Keratinocyte (primary cell): ENCODE results near the gene RBM47. TPM values are rescaled to one million over a fixed set of nuclear protein-coding genes. Genes with fewer than 3 reads are reported as not detected.
"Not testable (repeated sequence)": the region's sequence is repeated elsewhere in the genome, so short reads cannot be mapped to it uniquely, and the experiment has no call there.

Experiments
- DNase-seq: peaks from one replicate; pipeline ENCODE4 v3.0.0-alpha.2; 2011; ENCODE audit warnings: low read depth, missing footprints, low spot score
- FAIRE-seq: peaks from 2 replicates; lab custom pipeline; 2011; peaks lifted over from hg19 to GRCh38; lab: Jason Lieb, UNC
- H2AFZ ChIP-seq: 2 replicates; pipeline ENCODE4 v1.6.0; 2012; ENCODE audit warnings: low read length, control low read depth, inconsistent platforms; ENCODE audit not compliant: control insufficient read depth
- H3K27ac ChIP-seq: 2 replicates; pipeline ENCODE4 v1.5.1; 2011; ENCODE audit warnings: low read length; ENCODE audit not compliant: control insufficient read depth, insufficient read depth
- H3K27me3 ChIP-seq: 3 replicates; pipeline ENCODE4 v1.6.0; 2011; ENCODE audit warnings: low read length; ENCODE audit not compliant: control insufficient read depth, insufficient read depth; ENCODE audit errors: extremely low read depth
- H3K36me3 ChIP-seq, 2 experiments: 2 replicates in 1 of 2; 3 replicates in 1 of 2; pipeline ENCODE4 v1.5.1; 2011; ENCODE audit warnings: low read length in 2 of 2, mild to moderate bottlenecking in 1 of 2; ENCODE audit not compliant: control insufficient read depth in 2 of 2, insufficient read depth in 2 of 2; ENCODE audit errors: extremely low read depth in 1 of 2
- H3K4me1 ChIP-seq: 3 replicates; pipeline ENCODE4 v1.5.1; 2011; ENCODE audit warnings: low read length; ENCODE audit not compliant: control insufficient read depth, insufficient read depth; ENCODE audit errors: extremely low read depth
- H3K4me2 ChIP-seq: 3 replicates; pipeline ENCODE4 v1.6.0; 2011; ENCODE audit warnings: low read depth, low read length; ENCODE audit not compliant: control insufficient read depth, insufficient read depth; ENCODE audit errors: extremely low read depth
- H3K4me3 ChIP-seq, 3 experiments: fragments of 200-600 bp in 1 of 3; sonication (generic) in 1 of 3; 2 replicates in 2 of 3; 3 replicates in 1 of 3; pipeline ENCODE4 v1.5.1; 2011 to 2016; ENCODE audit warnings: low read length in 3 of 3, mild to moderate bottlenecking in 3 of 3, control low read depth in 2 of 3, inconsistent platforms in 1 of 3, low read depth in 1 of 3, mixed read lengths in 1 of 3, mixed run types in 1 of 3, moderate library complexity in 1 of 3; ENCODE audit not compliant: control insufficient read depth in 2 of 3, insufficient read depth in 2 of 3; ENCODE audit errors: extremely low read depth in 1 of 3
- H3K79me2 ChIP-seq: 2 replicates; pipeline ENCODE4 v1.6.0; 2012; ENCODE audit warnings: low read length; ENCODE audit not compliant: control insufficient read depth, insufficient read depth
- H3K9ac ChIP-seq: 3 replicates; pipeline ENCODE4 v1.6.0; 2011; ENCODE audit warnings: low read length; ENCODE audit not compliant: control insufficient read depth, insufficient read depth; ENCODE audit errors: extremely low read depth
- H3K9me1 ChIP-seq: 3 replicates; pipeline ENCODE4 v1.6.0; 2011; ENCODE audit warnings: low read length; ENCODE audit not compliant: control insufficient read depth, insufficient read depth; ENCODE audit errors: extremely low read depth
- H3K9me3 ChIP-seq: 2 replicates; pipeline ENCODE4 v1.5.1; 2012; ENCODE audit warnings: low read depth, low read length; ENCODE audit not compliant: control insufficient read depth
- H4K20me1 ChIP-seq: 3 replicates; pipeline ENCODE4 v1.6.0; 2011; ENCODE audit warnings: low read length; ENCODE audit not compliant: control insufficient read depth, insufficient read depth; ENCODE audit errors: extremely low read depth
- CTCF ChIP-seq, 3 experiments: IDR thresholded peaks in 1 of 3; conservative IDR thresholded peaks in 1 of 3; optimal IDR thresholded peaks in 1 of 3; 2 replicates in 2 of 3; 3 replicates in 1 of 3; pipeline versions ENCODE3 to v1.5.1; 2011; ENCODE audit warnings: low read length in 3 of 3, mild to moderate bottlenecking in 3 of 3, moderate library complexity in 2 of 3, control low read depth in 1 of 3, inconsistent platforms in 1 of 3; ENCODE audit not compliant: insufficient read depth in 2 of 3; ENCODE audit errors: extremely low read depth in 1 of 3
- EZH2 ChIP-seq: IDR thresholded peaks from one replicate; pipeline ENCODE4 v1.6.1; 2012; ENCODE audit warnings: inconsistent platforms, mild to moderate bottlenecking, low read length, moderate library complexity
- dilution Hi-C: fragments of 300-500 bp; cut with MboI; formaldehyde crosslinking; loops from one replicate; pipeline ENCODE4 v1.7.0; 2020; ENCODE audit warnings: low sequenced_read_pairs; ENCODE audit not compliant: extremely low pct_ligation_motif_present
- polyA plus RNA-seq, 5 experiments: library from polyadenylated mRNA; depleted of rRNA in 3 of 5; stranded (reverse) in 3 of 5; stranded (forward) in 1 of 5; unstranded in 1 of 5; fragments of >200 nt; gene quantifications; 1 replicate in 1 of 5; 2 replicates in 3 of 5; 3 replicates in 1 of 5; pipeline versions ENCODE4 v1.2.1 to v1.2.3, GENCODE V29; 2011 to 2012; ENCODE audit warnings: missing spikeins in 2 of 5, low read depth in 1 of 5, low replicate concordance in 1 of 5

The RBM47 gene
- polyA plus RNA-seq, 1 donor (not counting 4 experiments of a cell fraction or from before 2014, with no cell fraction given): 6.9 TPM

- Histone ChIP-seq H3K9ac (no peak overlapping the region), H3K4me1 (peaks cover 8% of the 10 kb centered on the region), H4K20me1 (no peaks in the 10 kb centered on the region), H3K4me3 (no peak overlapping the region), H3K27ac (no peak overlapping the region), H3K9me3 (no peaks in the 10 kb centered on the region), H3K36me3 (no peaks in the 10 kb centered on the region), H3K27me3 (no peaks in the 10 kb centered on the region), H3K9me1 (no peaks in the 10 kb centered on the region), H3K4me2 (no peak overlapping the region), H3K79me2 (no peaks in the 10 kb centered on the region), H2AFZ (no peak overlapping the region)
- FAIRE-seq (no peak), DNase-seq (no peak)
- dilution Hi-C loops: no loop called here
- TF ChIP-seq EZH2: no peak
- no peak for TF ChIP-seq CTCF (optimal IDR thresholded peaks at IDR 0.05 in 1 of 3, IDR thresholded peaks at IDR 0.05 in 1 of 3, conservative IDR thresholded peaks at IDR 0.05 in 1 of 3; ENCODE audit: extremely low read depth in 1 of 3, insufficient read depth in 2 of 3, low read length in 3 of 3)
Measured at GRCh38 chr4:40546506-40546905, 83.2 kb downstream of the RBM47 start.

DNA sequence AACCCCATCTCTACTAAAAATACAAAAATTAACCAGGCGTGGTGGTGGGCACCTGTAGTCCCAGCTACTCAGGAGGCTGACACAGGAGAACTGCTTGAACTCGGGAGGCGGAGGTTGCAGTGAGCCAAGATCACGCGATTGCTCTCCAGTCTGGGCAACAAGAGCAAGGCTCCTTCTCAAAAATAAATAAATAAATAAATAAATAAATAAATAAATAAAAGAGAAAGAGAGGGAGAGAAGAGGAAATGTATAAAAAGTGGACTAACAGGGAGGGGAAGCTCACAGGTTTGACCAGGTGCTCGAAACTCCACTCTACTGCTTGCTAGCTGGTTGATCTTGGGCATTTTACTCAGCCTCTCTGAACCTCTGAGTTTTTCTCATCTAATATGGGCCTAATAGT, 84.2 kb downstream of the RBM47 start:
- H3K27ac ChIP-seq, H3K9ac ChIP-seq, H2AFZ ChIP-seq, H3K9me3 ChIP-seq, H3K36me3 ChIP-seq, H3K79me2 ChIP-seq, H4K20me1 ChIP-seq, H3K4me2 ChIP-seq, H3K9me1 ChIP-seq, DNase-seq, H3K4me1 ChIP-seq, FAIRE-seq, dilution Hi-C loops, H3K4me3 ChIP-seq, H3K27me3 ChIP-seq: not testable (repeated sequence)

DNA sequence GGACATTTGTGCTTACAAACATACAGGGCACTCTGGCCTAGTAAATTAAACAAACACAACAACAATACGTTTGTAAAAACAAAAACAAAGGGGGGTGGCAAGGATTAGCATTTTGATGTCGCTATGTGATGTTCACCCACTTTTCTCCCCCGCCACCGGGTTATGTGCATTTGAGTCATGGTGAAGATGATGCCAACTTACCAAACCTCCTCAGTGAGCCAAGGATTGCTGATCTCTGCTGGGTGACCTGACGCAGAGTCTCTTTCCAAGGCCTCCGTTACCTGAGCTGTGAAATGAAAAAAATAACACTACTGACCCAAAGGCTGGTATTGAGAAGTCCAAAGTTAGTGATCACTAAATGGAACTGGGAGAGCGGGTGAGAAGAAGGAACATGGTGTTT, 85.4 kb downstream of the RBM47 start:
- no peak for DNase-seq
- H3K9me3 ChIP-seq: no peaks in the 10 kb centered on the region
- H3K4me3 ChIP-seq: no peak overlapping the region
- FAIRE-seq: no peak
- H3K27ac ChIP-seq: no peak overlapping the region
- H3K9me1 ChIP-seq: no peaks in the 10 kb centered on the region
- no peak overlapping the region for H2AFZ ChIP-seq
- dilution Hi-C loops: no loop called here
- H3K9ac ChIP-seq: no peak overlapping the region
- H3K4me2 ChIP-seq: no peak overlapping the region
- no peaks in the 10 kb centered on the region for H4K20me1 ChIP-seq
- no peaks in the 10 kb centered on the region for H3K27me3 ChIP-seq
- H3K4me1 ChIP-seq: no peaks in the 10 kb centered on the region
- H3K36me3 ChIP-seq: no peaks in the 10 kb centered on the region
- TF ChIP-seq CTCF (optimal IDR thresholded peaks at IDR 0.05 in 1 of 3, IDR thresholded peaks at IDR 0.05 in 1 of 3, conservative IDR thresholded peaks at IDR 0.05 in 1 of 3; ENCODE audit: extremely low read depth in 1 of 3, insufficient read depth in 2 of 3, low read length in 3 of 3) (no peak), EZH2 (no peak)
- H3K79me2 ChIP-seq: no peaks in the 10 kb centered on the region
